Measurements from ENCODE around the gene ROR2.
A peak's percentile ranks its signal among the peaks of the same experiment; 100 is the strongest.
"Not testable (repeated sequence)": the region's sequence is repeated elsewhere in the genome, so short reads cannot be mapped to it uniquely, and the experiment has no call there.

ROR2 gene

DNA sequence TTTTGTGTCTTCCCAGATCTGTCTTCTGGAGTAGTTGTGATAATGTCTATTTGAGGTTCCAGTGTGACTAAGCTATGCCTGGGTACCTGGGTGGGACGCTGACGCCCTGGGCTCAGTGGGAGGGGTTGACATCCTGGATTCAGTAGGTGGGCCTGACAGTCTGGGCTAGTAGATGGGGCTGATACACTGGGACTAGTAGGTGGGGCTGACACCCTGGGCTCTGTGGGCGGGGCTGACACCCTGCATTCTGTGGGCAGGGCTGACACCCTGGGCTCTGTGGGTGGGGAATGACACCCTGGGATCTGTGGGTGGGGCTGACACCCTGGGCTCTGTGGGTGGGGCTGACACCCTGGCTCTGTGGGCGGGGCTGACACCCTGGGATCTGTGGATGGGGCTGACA, 153.5 kb downstream of the ROR2 start:
- peak; percentile 30 for DNase-seq (ENCODE audit: low spot score)

DNA sequence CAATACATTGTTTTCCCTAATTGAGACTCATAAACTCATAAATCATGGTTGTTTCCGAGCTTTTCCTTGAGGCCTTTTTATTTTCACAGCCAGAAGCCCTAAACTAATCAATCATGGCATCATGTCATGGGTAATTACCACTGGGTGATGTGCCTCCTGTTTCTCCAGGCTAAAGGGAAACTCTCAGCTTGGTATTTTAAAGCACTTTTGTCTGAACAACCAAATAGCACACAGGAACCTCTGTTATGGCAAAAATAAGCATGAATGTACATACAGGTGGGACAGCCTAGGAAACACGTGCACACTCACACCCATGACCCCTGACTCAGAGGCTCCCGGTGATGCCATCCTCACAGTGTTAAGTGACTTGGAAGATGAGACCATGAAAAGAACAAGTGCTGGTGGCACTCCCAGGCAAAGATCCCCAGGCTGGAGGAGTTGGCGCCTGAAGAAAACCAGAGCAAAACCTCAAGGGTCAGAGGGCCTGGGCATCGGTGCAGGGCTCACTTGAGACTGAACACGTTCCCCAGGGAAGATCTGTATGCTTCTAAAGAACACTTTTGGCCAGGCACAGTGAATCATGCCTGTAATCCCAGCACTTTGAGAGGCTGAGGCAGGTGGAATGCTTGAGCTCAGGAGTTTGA, 154.3 kb downstream of the ROR2 start:
- no peak for DNase-seq (ENCODE audit: low spot score)

- not testable (repeated sequence) for DNase-seq (ENCODE audit: low spot score)
Measured at GRCh38 chr9:91793371-91793770, 156.7 kb downstream of the ROR2 start.

- DNase-seq (ENCODE audit: low spot score): no peak
Measured at GRCh38 chr9:91790917-91791316, 159.1 kb downstream of the ROR2 start.

DNA sequence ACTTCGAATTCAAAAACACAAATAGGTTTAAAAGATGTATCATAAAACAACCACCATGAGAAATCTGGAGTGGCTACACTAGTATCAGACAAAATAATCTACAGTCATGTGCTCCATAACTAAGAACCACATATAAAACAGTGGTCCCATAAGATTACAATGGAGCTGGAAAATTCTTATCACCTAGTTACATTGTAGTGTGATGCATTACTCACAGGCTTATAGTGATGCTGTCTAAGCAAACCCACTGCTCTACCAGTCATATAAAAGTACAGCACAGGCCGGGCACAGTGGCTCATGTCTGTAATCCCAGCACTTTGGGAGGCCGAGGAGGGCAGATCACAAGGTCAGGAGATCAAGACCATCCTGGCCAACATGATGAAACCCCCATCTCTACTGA, 160.1 kb downstream of the ROR2 start:
- DNase-seq (ENCODE audit: low spot score): no peak

- DNase-seq (ENCODE audit: low spot score): no peak
Measured at GRCh38 chr9:91787931-91788330, 162.1 kb downstream of the ROR2 start.

- no peak for DNase-seq (ENCODE audit: low spot score)
Measured at GRCh38 chr9:91786132-91786896, 163.7 kb downstream of the ROR2 start.

- DNase-seq (ENCODE audit: low spot score): no peak
Measured at GRCh38 chr9:91785447-91785842, 164.6 kb downstream of the ROR2 start.

GRCh38 chr9:91784673-91785446, 165.2 kb downstream of the ROR2 start:
- no peak for DNase-seq (ENCODE audit: low spot score)

GRCh38 chr9:91783876-91784672, 166.0 kb downstream of the ROR2 start:
- DNase-seq (ENCODE audit: low spot score): no peak

DNA sequence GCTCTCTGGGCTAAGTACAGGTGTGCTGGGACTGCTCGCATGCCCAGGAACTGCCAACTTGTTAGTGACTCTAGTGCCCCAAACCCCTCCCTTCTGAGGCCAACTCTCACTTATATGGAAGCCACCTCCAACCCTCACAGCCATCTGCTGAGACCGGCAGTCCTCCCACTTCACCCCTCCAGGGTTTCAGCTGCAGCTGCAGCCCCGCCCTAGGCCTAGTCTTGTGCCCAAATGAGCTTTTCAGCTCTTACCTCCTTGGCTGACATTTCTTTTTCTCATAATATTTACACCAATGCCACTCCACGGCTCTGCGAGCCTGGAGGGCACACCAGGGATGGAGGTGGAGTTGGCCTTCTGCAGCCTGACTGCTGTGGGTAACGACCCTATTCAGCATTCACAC, 166.6 kb downstream of the ROR2 start:
- no peak for DNase-seq (ENCODE audit: low spot score)

DNA sequence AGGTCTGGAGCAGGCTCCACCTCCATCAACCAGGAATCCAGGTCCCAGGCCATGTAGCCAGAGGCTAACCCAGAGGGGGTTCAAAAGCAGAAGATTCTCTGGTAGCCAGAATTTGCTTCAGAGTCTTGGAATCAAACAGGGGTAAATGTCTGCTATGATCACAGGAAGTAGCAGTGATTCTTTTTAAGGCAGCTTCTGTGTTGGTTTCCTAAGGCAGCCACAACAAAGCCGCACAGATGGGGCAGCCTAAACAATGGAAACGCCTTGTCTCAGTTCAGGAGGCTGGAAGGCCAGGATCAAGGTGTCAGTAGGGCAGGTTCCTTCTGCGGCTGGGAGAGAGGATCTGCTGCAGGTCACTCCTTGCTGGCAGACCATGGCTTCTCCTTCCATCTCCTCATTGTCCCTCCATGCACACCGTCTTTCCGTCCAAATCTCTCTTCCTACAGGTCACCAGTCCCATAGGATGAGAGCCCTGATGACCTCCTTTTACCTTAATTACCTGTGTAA, 167.3 kb downstream of the ROR2 start:
- DNase-seq (ENCODE audit: low spot score): no peak

DNA sequence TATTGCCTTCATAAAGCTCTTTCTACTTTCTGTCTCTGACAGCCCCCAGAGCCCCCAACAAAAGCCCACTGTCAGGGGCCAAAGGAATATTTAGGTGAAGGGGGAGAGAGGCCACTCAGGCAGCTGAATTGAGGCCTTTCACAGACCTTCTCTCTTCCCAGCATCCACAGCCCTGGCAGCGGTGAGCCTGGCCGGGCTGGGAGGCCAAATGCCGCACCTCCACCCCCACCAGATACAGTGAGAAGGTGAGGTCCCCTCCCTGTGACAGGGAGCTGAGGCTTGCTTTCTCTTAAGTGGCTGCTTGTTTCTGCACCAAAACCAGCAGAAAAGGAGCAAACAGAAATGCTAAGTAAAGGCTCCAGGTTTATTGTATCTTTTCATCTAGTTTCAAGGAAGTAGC, 168.1 kb downstream of the ROR2 start:
- DNase-seq (ENCODE audit: low spot score): no peak

GRCh38 chr9:91781116-91781515, 168.9 kb downstream of the ROR2 start:
- DNase-seq (ENCODE audit: low spot score): no peak

DNA sequence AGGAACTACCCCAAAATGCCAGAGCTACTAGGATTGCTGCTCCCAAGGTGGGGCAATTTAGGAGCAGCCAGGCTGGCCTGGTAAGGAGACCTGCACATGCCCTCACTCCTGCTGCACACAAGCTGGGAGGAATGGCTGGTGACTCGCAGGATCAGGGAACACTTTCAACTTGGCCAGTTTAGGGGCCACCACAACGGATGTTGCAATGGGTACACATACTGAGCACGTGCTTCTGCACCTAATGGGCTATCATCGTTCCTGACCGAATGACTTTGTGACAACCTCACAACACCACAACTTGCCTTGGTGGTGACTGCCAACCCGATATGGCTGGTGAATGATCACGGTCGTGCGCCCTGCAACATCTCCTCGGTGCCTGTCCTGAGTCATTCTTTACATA, 172.0 kb downstream of the ROR2 start:
- DNase-seq (ENCODE audit: low spot score): no peak

DNA sequence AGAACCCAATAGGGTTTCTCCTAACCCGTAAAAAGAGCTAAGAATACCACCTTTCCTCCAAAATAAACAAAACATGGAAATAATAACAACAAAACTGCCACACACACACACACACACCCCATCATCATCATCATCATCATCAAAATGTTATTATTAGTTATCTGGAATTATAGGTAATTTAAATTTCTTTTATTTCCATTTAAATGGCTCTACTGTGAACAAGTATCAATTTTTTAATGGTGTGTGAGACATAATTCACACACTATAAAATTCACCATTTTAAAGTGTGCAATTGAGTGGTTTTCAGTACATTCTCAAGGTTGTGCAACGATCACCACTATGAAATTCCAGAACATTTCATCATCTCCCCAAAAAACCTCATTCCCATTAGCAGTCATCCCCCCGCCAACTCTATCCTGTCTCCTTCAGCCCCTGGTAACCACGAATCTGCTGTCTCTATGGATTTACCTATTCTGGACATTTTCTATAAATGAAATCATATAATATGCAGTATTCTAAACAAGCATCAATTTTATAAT, 172.7 kb downstream of the ROR2 start:
- DNase-seq (ENCODE audit: low spot score): no peak

DNA sequence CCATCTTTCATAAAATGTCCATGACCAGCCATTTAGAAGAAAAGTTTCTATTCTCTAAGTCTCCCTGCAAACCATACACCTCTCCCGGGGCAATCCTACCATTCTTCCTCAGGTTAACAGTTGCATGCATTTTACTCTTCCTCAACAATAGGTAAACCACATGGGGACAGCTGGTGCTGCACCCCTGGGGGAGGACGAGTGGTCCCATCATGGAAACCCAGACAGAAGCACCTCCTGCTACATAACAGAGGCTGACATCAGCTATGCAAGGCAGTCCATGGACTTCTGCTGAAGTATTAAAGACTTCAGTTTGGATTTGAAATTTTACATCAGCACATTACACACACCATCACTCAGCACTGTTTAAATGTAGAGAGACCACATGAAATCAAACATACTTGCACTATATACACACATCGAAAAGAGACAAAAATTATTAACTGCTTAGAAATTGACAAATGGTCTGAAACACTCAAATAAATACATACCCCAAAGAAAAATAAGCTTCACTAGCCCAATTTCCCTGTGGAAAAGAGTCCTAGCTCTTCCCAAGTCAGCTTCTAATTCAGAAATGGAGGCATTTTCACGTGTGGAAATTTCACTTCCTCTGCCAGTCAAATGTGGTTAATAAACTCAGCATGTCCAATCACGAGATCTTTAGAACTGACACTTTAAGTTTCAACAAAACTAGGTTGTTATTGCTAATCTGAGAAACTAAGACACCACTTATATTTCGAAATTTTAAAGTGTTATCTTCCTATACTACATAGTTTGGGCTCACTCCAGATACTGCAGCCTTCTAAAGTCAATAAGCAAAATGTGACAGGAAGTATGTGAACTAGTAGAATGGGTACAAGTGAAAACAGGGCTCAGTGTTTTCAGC, 173.4 kb downstream of the ROR2 start:
- no peak for DNase-seq (ENCODE audit: low spot score)

DNA sequence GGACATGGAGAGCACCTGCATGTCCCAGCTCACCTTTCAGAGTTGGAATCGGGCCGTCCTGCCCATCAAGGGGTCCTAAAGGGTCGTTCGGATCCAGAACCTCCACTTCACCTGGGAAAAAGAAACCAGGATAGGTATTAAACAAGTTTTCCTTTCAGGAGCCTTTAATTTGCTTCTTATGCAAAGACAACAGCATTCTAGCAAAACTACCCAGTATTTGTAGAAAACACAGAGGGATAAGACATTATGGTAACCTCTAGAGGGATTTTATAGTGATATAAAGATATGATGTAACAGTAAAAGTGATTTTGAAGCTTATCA, 174.4 kb downstream of the ROR2 start:
- DNase-seq (ENCODE audit: low spot score): no peak

DNA sequence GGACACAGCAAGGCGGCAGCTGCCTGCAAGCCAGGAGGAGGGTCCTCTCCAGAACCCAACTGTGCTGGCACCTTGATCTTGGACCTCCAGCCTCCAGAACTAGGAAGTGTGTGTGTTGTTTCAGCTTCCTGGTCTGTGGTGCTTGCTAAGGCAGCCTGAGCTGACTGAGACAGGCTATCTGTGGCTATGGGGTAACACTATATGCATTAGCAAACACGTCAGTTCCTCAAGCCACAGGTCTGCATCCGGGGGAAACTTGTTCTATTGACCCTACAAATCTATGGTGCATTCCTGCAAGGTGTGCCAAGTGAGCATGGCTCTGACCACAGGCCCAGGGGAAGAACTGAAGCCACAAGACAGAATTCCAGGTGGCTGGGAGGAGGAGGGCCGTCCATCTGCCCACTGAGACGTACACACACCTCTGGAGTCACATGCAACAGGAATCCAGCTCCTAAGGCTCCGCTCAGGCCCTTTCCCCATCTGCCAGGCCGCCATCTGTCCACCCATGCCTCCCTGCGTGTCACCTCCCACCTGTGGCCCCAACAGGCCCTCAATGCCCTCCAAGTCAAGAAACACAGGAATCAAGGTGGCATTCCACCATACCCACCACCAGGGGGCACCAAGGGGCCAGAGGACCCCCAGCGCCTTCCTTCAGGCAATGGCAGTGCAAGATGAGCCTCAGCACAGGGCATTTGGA, 174.9 kb downstream of the ROR2 start:
- no peak for DNase-seq (ENCODE audit: low spot score)

DNA sequence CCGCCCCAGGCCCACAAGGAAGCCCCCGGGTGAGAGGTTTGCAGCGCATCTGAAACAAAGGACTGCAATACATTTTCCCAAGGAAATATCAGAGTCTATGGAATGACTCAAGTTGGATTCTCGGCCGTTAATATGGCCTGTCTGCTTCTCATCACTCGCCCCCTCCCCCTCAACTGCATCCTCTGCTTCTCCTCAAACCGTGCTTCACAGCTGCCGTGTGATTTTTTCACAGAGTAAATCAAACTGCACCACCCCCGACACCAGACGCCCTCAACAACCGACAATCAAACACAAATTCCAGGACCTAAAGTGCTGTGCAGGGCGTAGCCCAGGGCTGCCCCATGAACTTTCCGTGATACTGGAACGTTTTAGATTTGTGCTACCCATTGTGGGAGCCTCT, 176.9 kb downstream of the ROR2 start:
- no peak for DNase-seq (ENCODE audit: low spot score)

Measured in putamen (tissue), 1 donor.